OCI-LY3 (cell line): Measurements from ENCODE around the gene ENOPH1.

ENCODE experiments used
- H2AFZ ChIP-seq: fragments of 200-600, 300-600 bp; shearing (Covaris generic); 2 replicates; pipeline ENCODE4 v1.6.0; 2014; ENCODE audit warnings: antibody characterized with exemption, low read depth, low read length
- H3K27ac ChIP-seq: fragments of 200-600, 300-600 bp; sonication (generic); 2 replicates; pipeline ENCODE4 v1.5.1; 2014; ENCODE audit warnings: mild to moderate bottlenecking, low read length, moderate library complexity, mixed read lengths
- H3K27me3 ChIP-seq: fragments of 200-600, 300-600 bp; sonication (generic); 2 replicates; pipeline ENCODE4 v1.6.1; 2014; ENCODE audit warnings: low read depth, low read length, mixed read lengths
- H3K36me3 ChIP-seq: fragments of 200-600, 300-600 bp; sonication (generic); replicated peaks from 2 replicates; pipeline ENCODE3; 2014; ENCODE audit warnings: low read depth, low read length, mixed read lengths
- H3K4me1 ChIP-seq: fragments of 300-600, 200-600 bp; sonication (generic); 2 replicates; pipeline ENCODE4 v1.6.1; 2014; ENCODE audit warnings: low read length, mixed read lengths
- H3K4me2 ChIP-seq: fragments of 200-600, 300-600 bp; sonication (generic); 2 replicates; pipeline ENCODE4 v1.6.1; 2014; ENCODE audit warnings: low read length, mixed read lengths
- H3K4me3 ChIP-seq: fragments of 300-600, 200-600 bp; sonication (generic); 2 replicates; pipeline ENCODE4 v1.5.1; 2014; ENCODE audit warnings: antibody characterized with exemption, mild to moderate bottlenecking, low read length, moderate library complexity
- H3K79me2 ChIP-seq: fragments of 300-600, 200-600 bp; shearing (Covaris generic); 2 replicates; pipeline ENCODE4 v1.6.1; 2014; ENCODE audit warnings: mild to moderate bottlenecking, low read length, mixed read lengths
- H3K9ac ChIP-seq: fragments of 300-600, 200-600 bp; shearing (Covaris generic); 2 replicates; pipeline ENCODE4 v1.6.0; 2014; ENCODE audit warnings: mild to moderate bottlenecking, low read length, moderate library complexity
- H3K9me3 ChIP-seq: fragments of 200-600, 300-600 bp; shearing (Covaris generic); 2 replicates; pipeline ENCODE4 v1.6.1; 2014; ENCODE audit warnings: low read length, mixed read lengths; ENCODE audit not compliant: insufficient read depth
- H4K20me1 ChIP-seq: fragments of 200-600, 300-600 bp; sonication (generic); 2 replicates; pipeline ENCODE4 v1.6.1; 2016; ENCODE audit warnings: low read length, mixed read lengths; ENCODE audit not compliant: insufficient read depth
- EZH2phosphoT487 ChIP-seq: fragments of 200-600 bp; shearing (Covaris generic); IDR thresholded peaks from 2 replicates; pipeline ENCODE4 v1.6.1; 2018; ENCODE audit warnings: antibody characterized with exemption, mixed run types, low read depth
- TF ChIP-seq, protein P1 (sequence below): fragments of 200-600, 300-600 bp; sonication (generic); IDR thresholded peaks from 2 replicates; pipeline ENCODE4 v1.5.1; 2014; ENCODE audit warnings: antibody characterized with exemption, low read length, low read depth

ENOPH1 gene

DNA sequence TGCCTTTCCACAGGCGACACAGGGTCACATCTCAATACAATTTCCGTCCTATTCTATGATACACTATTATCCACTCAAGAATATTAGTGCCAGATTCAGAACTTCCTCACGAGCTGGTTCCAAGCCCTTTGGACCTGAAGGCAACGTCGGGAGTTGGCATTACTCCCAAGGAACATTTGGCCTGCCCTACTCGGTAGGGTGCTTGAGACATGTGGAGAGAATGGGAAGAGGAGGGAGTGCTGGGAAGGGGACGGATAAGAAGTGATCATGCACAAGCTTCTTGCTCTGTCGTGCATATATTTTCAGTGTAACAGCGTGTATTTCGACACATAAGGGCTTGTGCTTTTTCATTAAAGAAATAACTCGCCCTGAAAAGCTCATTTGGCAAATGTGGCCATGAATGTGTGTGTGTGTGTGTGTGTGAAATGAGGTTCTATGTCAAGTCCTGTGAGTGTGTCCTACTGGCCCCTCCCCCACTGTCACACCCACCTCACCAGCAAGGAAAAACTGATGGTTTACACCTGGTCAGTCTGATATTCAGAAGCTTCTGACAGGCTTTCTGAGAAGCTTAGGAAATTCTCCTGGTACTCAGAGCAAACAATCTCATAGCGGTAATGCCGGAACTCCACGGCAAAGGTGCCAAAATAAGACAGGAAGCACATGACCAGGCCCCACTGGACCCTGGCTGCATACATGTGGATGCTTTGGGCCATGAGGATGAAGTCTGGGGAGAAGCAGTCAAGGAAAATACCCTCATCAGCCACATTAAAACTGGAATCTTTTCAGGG is 54.8 kb downstream of the ENOPH1 start:
- H3K27me3 ChIP-seq = no peaks in the 10 kb centered on the region
- no peaks in the 10 kb centered on the region for H3K36me3 ChIP-seq
- TF ChIP-seq EZH2phosphoT487 = no peak
- TF ChIP-seq, protein P1, sequence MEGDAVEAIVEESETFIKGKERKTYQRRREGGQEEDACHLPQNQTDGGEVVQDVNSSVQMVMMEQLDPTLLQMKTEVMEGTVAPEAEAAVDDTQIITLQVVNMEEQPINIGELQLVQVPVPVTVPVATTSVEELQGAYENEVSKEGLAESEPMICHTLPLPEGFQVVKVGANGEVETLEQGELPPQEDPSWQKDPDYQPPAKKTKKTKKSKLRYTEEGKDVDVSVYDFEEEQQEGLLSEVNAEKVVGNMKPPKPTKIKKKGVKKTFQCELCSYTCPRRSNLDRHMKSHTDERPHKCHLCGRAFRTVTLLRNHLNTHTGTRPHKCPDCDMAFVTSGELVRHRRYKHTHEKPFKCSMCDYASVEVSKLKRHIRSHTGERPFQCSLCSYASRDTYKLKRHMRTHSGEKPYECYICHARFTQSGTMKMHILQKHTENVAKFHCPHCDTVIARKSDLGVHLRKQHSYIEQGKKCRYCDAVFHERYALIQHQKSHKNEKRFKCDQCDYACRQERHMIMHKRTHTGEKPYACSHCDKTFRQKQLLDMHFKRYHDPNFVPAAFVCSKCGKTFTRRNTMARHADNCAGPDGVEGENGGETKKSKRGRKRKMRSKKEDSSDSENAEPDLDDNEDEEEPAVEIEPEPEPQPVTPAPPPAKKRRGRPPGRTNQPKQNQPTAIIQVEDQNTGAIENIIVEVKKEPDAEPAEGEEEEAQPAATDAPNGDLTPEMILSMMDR = no peak
- H3K27ac ChIP-seq = no peak overlapping the region
- H2AFZ ChIP-seq = no peak overlapping the region
- H3K79me2 ChIP-seq = no peaks in the 10 kb centered on the region
- no peak overlapping the region for H3K9ac ChIP-seq
- H3K9me3 ChIP-seq = no peaks in the 10 kb centered on the region
- no peak overlapping the region for H3K4me3 ChIP-seq
- H4K20me1 ChIP-seq = no peaks in the 10 kb centered on the region
- no peaks in the 10 kb centered on the region for H3K4me1 ChIP-seq
- H3K4me2 ChIP-seq = no peak overlapping the region

DNA sequence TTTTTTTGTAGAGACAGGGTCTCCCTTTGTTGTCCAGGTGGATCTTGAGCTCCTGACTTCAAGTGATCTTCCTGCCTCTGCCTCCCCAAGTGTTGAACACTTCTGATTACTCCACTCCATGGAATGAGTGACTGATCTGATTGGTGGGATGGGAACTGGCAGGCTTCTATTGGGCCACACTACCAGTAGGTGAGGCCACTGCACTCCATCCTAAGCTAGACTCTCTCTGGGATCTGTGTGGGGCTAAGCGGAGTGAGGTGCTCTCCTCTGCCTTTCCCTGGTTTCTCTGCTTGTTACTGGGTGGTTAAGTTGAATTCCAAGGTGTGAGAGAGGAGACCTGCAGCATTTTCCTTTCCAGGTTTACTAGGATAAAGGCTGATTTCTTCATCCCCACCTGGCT is 58.7 kb downstream of the ENOPH1 start:
- Histone ChIP-seq H3K36me3 (no peaks in the 10 kb centered on the region), H3K4me3 (no peak overlapping the region), H3K79me2 (no peaks in the 10 kb centered on the region), H3K9ac (no peak overlapping the region), H2AFZ (no peak overlapping the region), H3K4me1 (no peaks in the 10 kb centered on the region), H3K27me3 (no peaks in the 10 kb centered on the region), H4K20me1 (no peaks in the 10 kb centered on the region), H3K4me2 (no peak overlapping the region), H3K27ac (no peak overlapping the region), H3K9me3 (no peaks in the 10 kb centered on the region)
- TF ChIP-seq, protein P1 = no peak
- no peak for TF ChIP-seq EZH2phosphoT487

DNA sequence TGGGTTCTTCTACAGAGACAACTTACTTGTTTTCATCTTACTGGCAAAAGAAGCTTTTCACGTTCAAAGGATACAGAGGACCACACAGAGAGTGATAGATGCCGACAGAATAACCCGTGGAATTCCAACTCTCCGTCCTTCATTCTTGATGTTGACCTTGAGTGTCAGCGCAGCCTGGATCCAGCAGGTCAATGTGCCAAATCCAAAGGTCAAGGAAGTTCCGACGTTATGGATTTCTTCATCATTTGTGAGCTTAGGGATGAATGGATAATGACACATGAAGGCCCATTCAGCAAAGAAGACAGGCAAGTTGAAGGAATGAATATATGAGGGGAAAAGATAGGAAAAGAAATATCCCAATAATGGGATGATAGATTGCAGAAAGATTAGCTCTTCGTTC is 59.6 kb downstream of the ENOPH1 start:
- Histone ChIP-seq H3K4me2 (no peak overlapping the region), H3K4me1 (no peaks in the 10 kb centered on the region), H3K27ac (no peak overlapping the region), H2AFZ (no peak overlapping the region), H3K36me3 (no peaks in the 10 kb centered on the region), H4K20me1 (no peaks in the 10 kb centered on the region), H3K4me3 (no peak overlapping the region), H3K9me3 (no peaks in the 10 kb centered on the region), H3K27me3 (no peaks in the 10 kb centered on the region), H3K9ac (no peak overlapping the region), H3K79me2 (no peaks in the 10 kb centered on the region)
- no peak for TF ChIP-seq EZH2phosphoT487
- TF ChIP-seq, protein P1 = no peak

DNA sequence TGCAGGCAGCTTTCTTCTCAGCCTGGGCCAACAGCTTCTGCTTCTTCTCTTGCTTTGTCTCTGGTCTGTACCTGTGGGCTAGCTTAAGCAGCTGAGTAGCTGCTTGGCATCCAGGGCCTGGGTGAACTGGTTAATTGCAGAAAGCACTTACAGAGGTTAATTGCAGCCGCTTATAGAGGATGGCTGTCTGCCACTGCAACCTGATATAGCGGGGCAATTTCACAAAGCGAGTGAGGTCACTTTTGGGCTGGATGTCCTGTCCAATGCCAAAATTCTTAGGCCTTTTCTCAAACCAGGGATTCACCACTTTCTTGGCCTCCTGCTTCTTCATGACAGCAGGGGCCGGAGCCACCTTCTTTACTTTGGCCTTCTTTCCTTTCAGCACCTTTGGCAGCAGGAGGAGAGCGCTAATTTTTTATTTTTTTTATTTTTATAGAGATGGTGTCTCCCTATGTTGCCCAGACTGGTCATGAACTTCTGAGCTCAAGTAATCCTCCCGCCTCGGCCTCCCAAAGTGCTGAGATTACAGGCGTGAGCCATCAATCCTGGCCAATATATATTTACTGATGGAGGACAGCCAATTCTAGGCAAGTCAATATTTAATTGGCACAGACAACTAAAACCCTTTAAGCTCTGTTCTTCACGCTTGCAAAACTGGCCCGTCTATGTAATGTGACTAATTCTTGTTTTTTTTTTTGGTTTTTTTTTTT is 61.0 kb downstream of the ENOPH1 start:
- H3K4me1 ChIP-seq = no peaks in the 10 kb centered on the region
- H3K9ac ChIP-seq = no peak overlapping the region
- H4K20me1 ChIP-seq = no peaks in the 10 kb centered on the region
- no peaks in the 10 kb centered on the region for H3K36me3 ChIP-seq
- H3K79me2 ChIP-seq = no peaks in the 10 kb centered on the region
- no peaks in the 10 kb centered on the region for H3K9me3 ChIP-seq
- no peaks in the 10 kb centered on the region for H3K27me3 ChIP-seq
- TF ChIP-seq EZH2phosphoT487 = no peak
- TF ChIP-seq, protein P1 = no peak
- no peak overlapping the region for H3K4me2 ChIP-seq
- H3K27ac ChIP-seq = no peak overlapping the region
- H3K4me3 ChIP-seq = no peak overlapping the region
- no peak overlapping the region for H2AFZ ChIP-seq
